Endothelial cell (in vitro differentiated cells): ENCODE results near the gene RPTOR. TPM values are rescaled to one million over a fixed set of nuclear protein-coding genes. Genes with fewer than 3 reads are reported as not detected.

Experiments
- DNase-seq: peaks from one replicate; pipeline ENCODE4 v3.0.0; 2021; ENCODE audit warnings: low spot score
- H3K27ac Mint-ChIP-seq: one replicate; pipeline ENCODE4 v1.8.0; 2021; ENCODE audit warnings: mixed read lengths, inconsistent platforms; ENCODE audit not compliant: unreplicated experiment
- H3K27me3 Mint-ChIP-seq: one replicate; pipeline ENCODE4 v1.8.0; 2021; ENCODE audit warnings: mild to moderate bottlenecking, moderate library complexity, mixed read lengths, inconsistent platforms; ENCODE audit not compliant: unreplicated experiment
- H3K36me3 Mint-ChIP-seq: one replicate; pipeline ENCODE4 v1.8.0; 2021; ENCODE audit warnings: mild to moderate bottlenecking, low read depth, mixed read lengths, inconsistent platforms; ENCODE audit not compliant: unreplicated experiment
- H3K4me1 Mint-ChIP-seq: one replicate; pipeline ENCODE4 v1.8.0; 2021; ENCODE audit warnings: mild to moderate bottlenecking, mixed read lengths, inconsistent platforms; ENCODE audit not compliant: unreplicated experiment
- H3K4me3 Mint-ChIP-seq: one replicate; pipeline ENCODE4 v1.8.0; 2021; ENCODE audit warnings: mild to moderate bottlenecking, mixed read lengths, inconsistent platforms; ENCODE audit not compliant: unreplicated experiment
- H3K9me3 Mint-ChIP-seq: one replicate; pipeline ENCODE4 v1.8.0; 2021; ENCODE audit warnings: mixed read lengths, inconsistent platforms; ENCODE audit not compliant: unreplicated experiment
- total RNA-seq: library from RNA; stranded (reverse); fragmentation: NEBNext Ultra II Directional; extraction: Animal tissue kit (Norgen Biotek cat#: 25700); gene quantifications from one replicate; pipeline ENCODE4 v1.2.1, GENCODE V29; 2021; ENCODE audit not compliant: unreplicated experiment
- TF ChIP-seq, protein P1 (sequence below): fragments of 200-600 bp; sonication (generic); IDR thresholded peaks from one replicate; pipeline ENCODE4 v1.5.0; 2021; ENCODE audit warnings: antibody characterized with exemption; ENCODE audit not compliant: unreplicated experiment

The RPTOR gene
- total RNA-seq, 1 donor from 2014 or later = 36.7 TPM

GRCh38 chr17:81011951-81012350 lies 467.3 kb downstream of the RPTOR start:
- DNase-seq = no peak
- peaks cover 14% of the 10 kb centered on the region for H3K27me3 Mint-ChIP-seq

GRCh38 chr17:81012574-81013447 lies 468.2 kb downstream of the RPTOR start:
- Mint-ChIP-seq H3K36me3 (peaks cover 10% of the 10 kb centered on the region), H3K27ac (no peak overlapping the region), H3K4me3 (no peak overlapping the region), H3K4me1 (peaks cover 5% of the 10 kb centered on the region), H3K27me3 (peaks cover 15% of the 10 kb centered on the region), H3K9me3 (peaks cover 11% of the 10 kb centered on the region)
- DNase-seq = no peak
- TF ChIP-seq, protein P1, sequence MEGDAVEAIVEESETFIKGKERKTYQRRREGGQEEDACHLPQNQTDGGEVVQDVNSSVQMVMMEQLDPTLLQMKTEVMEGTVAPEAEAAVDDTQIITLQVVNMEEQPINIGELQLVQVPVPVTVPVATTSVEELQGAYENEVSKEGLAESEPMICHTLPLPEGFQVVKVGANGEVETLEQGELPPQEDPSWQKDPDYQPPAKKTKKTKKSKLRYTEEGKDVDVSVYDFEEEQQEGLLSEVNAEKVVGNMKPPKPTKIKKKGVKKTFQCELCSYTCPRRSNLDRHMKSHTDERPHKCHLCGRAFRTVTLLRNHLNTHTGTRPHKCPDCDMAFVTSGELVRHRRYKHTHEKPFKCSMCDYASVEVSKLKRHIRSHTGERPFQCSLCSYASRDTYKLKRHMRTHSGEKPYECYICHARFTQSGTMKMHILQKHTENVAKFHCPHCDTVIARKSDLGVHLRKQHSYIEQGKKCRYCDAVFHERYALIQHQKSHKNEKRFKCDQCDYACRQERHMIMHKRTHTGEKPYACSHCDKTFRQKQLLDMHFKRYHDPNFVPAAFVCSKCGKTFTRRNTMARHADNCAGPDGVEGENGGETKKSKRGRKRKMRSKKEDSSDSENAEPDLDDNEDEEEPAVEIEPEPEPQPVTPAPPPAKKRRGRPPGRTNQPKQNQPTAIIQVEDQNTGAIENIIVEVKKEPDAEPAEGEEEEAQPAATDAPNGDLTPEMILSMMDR = no peak

More at GRCh38 chr17:81011951-81012350, 467.3 kb downstream of the RPTOR start:
- peaks cover 10% of the 10 kb centered on the region for H3K36me3 Mint-ChIP-seq
- peaks cover 3% of the 10 kb centered on the region for H3K4me1 Mint-ChIP-seq
- H3K27ac Mint-ChIP-seq = peak overlapping the region; percentile 1
- no peak overlapping the region for H3K4me3 Mint-ChIP-seq
- H3K9me3 Mint-ChIP-seq = peaks cover 11% of the 10 kb centered on the region
- TF ChIP-seq, protein P1 = no peak

DNA sequence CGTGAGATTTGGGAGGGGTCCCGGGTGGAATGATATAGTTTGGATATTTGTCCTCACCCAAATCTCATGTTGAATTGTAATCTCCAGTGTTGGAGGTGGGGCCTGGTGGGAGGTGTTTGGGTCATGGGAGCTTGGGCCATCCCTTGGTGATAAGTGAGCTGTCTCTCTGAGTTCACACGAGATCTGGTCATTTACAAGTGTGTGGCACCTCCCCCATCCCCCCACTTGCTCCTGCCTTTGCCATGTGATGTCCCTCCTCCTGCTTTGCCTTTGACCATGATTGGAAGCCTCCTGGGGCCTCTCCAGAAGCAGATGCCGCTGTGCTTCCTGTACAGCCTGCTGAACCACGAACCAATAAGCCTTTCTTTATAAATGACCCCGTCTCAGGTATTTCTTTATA lies 469.0 kb downstream of the RPTOR start:
- DNase-seq = no peak
- Mint-ChIP-seq H3K27me3 (peaks cover 15% of the 10 kb centered on the region), H3K4me3 (no peak overlapping the region), H3K27ac (no peak overlapping the region), H3K36me3 (peaks cover 10% of the 10 kb centered on the region), H3K9me3 (peaks cover 11% of the 10 kb centered on the region), H3K4me1 (peaks cover 13% of the 10 kb centered on the region)
- TF ChIP-seq, protein P1 = no peak

DNA sequence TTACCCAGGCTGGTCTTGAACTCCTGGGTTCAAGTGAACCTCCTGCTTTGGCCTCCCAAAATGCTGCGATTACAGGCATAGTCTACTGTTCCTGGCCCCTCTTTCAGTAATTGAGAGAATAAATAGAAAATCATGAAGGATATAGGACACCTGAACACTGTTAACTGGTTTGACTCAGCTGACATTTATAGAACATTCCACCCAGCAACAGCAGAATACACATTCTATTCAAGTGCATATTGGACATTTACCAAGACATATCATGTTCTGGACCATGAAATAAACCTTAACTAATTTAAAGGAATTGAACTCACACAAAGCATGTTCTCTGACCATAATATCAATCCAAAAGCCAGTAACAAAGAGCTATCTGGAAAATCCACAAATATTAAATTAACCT lies 470.5 kb downstream of the RPTOR start:
- DNase-seq = no peak
- TF ChIP-seq, protein P1 = no peak
- H3K4me3 Mint-ChIP-seq = no peak overlapping the region
- peaks cover 13% of the 10 kb centered on the region for H3K4me1 Mint-ChIP-seq
- H3K9me3 Mint-ChIP-seq = peaks cover 11% of the 10 kb centered on the region
- no peak overlapping the region for H3K27ac Mint-ChIP-seq
- H3K27me3 Mint-ChIP-seq = peaks cover 15% of the 10 kb centered on the region
- peaks cover 10% of the 10 kb centered on the region for H3K36me3 Mint-ChIP-seq

Other genes starting within 250 kb of the RPTOR start
- 40.7 TPM for gene ENDOV, start 129.7 kb upstream of the RPTOR start, total RNA-seq
- gene NPTX1, start 68.2 kb upstream of the RPTOR start, total RNA-seq = 0.10 TPM